H1 (cell line): Measurements from ENCODE around the gene ISL2. TPM values are rescaled to one million over a fixed set of nuclear protein-coding genes. Genes with fewer than 3 reads are reported as not detected.

Experiments
- BACH1 ChIP-seq: IDR thresholded peaks from 2 replicates; pipeline ENCODE4 v1.6.1; 2012; ENCODE audit warnings: low read length, improper control_type of control experiment
- CTBP2 ChIP-seq: IDR thresholded peaks from 2 replicates; pipeline ENCODE4 v1.7.0; 2011; ENCODE audit warnings: borderline replicate concordance, mild to moderate bottlenecking, moderate library complexity, mixed read lengths, low read length; ENCODE audit not compliant: insufficient read depth, insufficient read length
- FOSL1 ChIP-seq: IDR thresholded peaks from 2 replicates; pipeline ENCODE4 v1.6.1; 2011; ENCODE audit warnings: mild to moderate bottlenecking, low read depth, low read length, moderate library complexity; ENCODE audit not compliant: insufficient read depth
- USF2 ChIP-seq: IDR thresholded peaks from 2 replicates; pipeline ENCODE4 v1.6.1; 2011; ENCODE audit warnings: low read length, improper control_type of control experiment
- polyA plus RNA-seq, 7 experiments: library from polyadenylated mRNA; depleted of rRNA in 3 of 7; stranded (reverse) in 5 of 7; unstranded in 2 of 7; fragments of >200 nt in 5 of 7; fragments of 200-250 nt in 2 of 7; gene quantifications; 1 replicate in 5 of 7; 2 replicates in 1 of 7; 4 replicates in 1 of 7; pipeline versions ENCODE4 v1.2.1 to v1.2.3, GENCODE V29; 2011 to 2013; ENCODE audit warnings: missing spikeins in 2 of 7, mixed read lengths in 2 of 7
- total RNA-seq: library from RNA; stranded (reverse); fragmentation: NEBNext Ultra II Directional; extraction: Animal tissue kit (Norgen Biotek cat#: 25700); gene quantifications from 2 replicates; pipeline ENCODE4 v1.2.1, GENCODE V29; 2021

Gene ISL2
- total and polyA plus RNA-seq, 2 of the 8 experiments (the other 6 are each of a cell fraction or from before 2014, with no cell fraction given), result 0.32 to 0.99 TPM

DNA sequence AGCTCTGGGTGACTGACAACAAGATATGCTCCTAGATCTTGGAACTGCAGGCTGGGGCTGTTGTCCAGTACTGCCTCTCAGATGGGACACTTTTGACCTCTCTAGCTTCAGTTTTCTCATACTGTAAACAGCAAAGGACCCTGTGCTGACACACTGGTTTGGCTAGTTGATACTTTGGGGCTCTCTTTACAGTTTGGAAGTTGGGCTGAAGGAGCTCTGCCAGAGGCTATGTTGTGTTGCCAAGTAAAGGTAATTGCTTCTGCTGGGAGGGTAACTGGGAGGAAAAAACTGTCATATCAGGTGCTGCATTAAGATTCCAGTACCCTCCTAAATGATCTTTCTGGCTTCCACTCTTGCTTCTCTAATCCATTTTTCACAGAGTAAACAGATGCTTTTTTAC, 54.0 kb downstream of the ISL2 start (continued):
- no peak for TF ChIP-seq USF2
- no peak for TF ChIP-seq FOSL1
- TF ChIP-seq CTBP2, result no peak
- TF ChIP-seq BACH1, result no peak
- TF ChIP-seq, all 59 proteins: peak for 0
